GM21528 (cell line): Measurements from ENCODE around the gene GBX1.

Source experiments
- ATAC-seq: cut with Tn5 transposase; IDR thresholded peaks from one replicate; pipeline ENCODE4 v1.9.1; 2021; ENCODE audit warnings: mild to moderate bottlenecking, moderate library complexity; ENCODE audit not compliant: unreplicated experiment, low FRiP score

The GBX1 gene

DNA sequence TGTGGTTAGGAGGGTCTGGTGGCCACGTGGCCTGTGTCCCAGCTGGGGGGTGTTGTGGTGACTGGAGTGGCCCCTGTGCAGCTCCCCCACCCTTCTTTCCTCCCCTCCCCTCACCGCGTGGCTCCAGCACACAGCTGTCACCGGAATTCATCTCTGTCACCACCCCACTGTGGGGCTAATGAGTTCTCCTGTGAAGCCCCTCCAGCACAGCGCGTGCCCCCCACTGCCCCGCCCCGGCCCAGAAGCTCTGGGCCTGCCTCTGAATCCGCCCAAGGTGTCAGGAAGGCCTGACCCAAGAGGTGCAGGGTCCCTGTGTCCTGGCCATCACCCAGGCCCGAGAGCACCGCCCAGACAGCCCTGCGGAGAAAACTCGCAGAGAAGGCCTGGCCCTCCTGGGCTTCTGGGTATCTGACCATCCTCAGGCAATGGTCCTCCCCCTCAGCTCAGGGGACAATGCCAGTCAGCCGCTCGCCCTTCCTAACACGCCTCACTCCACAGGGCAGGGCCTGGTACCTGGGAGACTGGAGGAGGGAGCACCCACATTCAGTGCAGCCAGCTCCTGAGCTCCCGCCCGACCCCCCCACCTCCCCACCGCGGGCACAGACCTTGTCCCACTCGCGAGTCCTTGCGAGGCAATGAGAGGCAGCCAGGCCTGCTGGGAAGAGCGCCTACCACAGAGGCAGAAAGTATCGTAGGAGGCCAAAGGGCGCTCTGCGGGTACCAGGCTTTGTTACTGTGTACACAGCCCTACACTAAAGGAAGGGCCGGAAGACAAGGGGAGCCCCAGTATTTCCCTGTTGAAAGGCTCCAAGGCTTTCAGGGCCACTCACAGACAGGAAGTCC lies 38.2 kb downstream of the GBX1 start:
- no peak for ATAC-seq

DNA sequence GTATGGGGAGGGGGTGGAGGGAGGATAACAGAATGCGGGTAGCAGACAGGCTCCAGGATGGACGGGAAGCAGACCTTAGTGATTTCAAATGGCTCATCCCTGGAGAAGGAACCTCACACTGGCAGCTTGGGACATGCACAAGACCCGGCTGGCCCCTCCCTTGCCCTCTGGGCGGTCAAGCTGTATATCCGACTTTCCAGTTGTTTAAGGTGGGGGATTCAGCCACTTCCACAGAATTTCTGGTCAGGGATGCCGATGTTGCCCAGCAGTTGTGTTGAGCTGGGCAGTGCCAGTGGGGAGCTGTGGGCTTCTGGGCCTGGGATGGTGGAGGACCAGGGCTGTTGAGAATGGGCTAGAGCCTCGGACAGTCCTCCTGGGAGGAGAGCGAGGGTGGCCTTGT lies 38.8 kb downstream of the GBX1 start:
- ATAC-seq: no peak

GRCh38 chr7:151128144-151128543 lies 39.4 kb downstream of the GBX1 start:
- ATAC-seq: no peak

DNA sequence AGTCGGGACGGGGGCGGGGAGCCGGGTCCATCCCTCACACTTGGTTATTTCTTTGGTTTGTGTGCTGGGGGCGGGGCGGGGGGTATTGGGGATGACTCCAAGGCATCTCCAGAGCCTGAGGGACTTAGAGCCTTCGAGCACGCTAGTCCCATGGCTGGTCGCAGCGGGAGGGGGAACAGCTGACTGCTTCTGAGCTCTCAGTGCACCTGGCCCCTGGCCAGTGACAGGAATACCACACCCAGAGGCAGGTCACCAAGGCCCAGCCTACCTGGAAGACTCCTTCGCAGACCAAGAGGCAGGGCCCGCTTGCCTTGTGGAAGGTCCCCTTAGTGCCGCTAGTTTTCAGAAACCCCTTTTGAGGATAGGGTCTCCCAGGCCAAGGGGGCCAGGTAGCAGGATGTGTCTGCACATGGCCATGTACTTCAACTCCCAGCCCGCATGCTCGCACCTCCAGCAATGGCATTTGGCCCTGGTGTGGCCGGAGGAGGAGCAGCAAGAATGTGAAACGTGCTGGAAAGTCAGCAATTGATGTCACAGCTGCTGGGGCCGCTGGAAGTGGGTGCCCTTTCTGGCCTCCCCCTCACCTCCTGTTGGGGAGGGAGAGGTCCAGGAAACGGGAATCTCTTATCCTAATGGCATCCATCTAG lies 40.9 kb downstream of the GBX1 start:
- no peak for ATAC-seq

DNA sequence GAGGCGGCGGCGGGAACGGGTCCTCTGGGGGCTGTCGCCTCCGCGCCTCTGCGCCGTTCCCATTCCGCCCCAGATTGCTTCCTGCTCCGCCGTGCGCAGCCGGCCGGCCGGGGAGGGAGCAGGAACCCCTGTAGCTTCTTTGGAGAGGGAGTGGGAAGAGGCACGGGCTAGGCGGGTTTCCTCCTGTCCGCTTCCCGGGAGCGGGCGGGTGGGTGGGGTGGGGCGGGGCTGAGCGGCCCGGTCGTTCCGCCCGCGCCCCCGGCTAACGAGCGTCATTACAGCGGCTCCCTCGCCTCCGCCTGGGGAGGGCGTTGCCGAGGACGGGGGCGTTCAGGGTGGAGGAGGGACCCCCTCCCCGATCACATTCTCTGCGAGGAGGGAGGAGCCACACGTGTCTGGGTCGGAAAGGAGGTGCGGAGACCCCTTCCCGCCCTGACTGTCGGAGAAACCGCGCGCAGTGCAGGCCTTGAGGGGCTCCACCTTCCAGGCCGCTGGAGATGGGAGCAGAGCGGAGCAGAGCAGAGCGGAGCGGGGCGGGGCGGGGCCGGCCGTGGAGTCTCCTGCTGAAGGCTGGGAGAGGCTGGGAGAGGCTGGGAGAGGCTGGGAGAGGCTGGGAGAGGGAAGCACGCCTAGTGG lies 41.5 kb downstream of the GBX1 start:
- no peak for ATAC-seq

GRCh38 chr7:151125470-151125845 lies 42.0 kb downstream of the GBX1 start:
- ATAC-seq: no peak

GRCh38 chr7:151124899-151125399 lies 42.5 kb downstream of the GBX1 start:
- ATAC-seq: no peak

DNA sequence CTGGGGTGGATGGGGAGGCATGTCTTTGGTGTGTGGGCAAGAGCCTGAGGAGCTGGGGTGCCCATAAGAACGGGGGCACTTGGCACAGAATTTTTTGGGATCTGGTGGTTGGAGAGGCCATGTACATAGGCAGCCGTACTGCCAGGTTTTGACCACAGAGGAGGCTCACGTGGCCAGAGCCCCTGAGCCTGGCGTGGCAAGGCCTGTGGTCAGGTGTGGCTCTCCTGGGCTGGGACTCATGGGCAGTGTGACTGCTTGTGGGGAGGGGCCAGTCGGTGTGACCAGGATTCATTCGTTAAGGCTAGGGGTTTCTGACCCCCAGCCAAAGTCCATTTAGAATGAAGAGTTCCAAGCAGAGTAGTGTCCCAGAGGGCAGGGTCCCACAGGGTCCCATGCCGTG lies 43.0 kb downstream of the GBX1 start:
- no peak for ATAC-seq

- ATAC-seq: peak; percentile 82
Observed at GRCh38 chr7:151123822-151124464, 43.6 kb downstream of the GBX1 start.

DNA sequence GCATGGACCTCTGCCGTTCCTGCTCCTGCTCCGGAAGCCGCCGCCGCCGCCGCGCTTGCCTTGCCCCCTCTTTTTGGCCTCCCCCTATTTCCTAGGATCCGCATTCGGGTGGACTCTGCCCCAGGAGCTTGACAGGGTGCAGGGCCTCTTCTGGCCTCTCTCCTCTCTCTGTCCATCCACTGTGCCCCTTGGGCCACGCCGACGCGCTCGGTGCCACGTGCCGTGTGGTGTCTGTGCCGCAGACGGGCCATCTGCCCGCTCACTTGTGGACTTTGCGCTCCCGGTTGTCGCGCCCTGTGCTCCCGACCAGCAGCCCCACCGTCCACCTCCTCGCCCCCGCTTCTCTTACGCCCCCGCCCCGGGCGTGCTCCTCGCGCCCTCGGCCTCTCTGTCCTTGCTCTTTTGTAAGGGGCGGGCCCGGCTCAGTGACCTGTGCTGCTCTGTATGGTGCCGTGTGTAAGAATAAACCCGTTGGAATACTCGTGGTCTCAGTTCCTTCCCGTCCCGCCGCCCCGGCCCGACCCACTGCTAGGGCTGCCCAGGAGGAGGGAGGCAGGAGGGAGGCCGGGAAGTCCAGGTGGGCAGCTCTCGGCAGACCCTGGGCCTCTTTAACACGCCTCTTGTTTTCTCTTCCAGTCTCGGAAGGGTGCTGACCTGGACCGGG lies 44.2 kb downstream of the GBX1 start:
- ATAC-seq: no peak

DNA sequence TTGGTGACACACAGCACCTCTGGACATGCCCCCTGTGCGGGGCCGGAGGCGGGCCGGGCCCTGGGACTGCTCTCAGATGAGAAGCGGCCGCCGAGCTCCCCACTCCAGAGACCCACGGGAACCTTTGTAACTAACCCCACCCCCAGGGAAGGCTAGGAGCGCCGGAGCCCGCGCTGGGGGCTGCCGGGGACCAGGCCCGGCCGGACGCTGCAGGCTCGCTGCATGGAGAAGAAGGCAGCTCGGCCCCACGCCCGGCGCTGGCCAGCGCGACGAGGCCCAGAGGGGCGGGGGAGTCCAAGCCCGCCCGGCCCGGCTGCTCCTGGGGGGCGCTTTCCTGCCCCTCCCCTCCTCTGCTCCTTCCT lies 44.7 kb downstream of the GBX1 start:
- ATAC-seq: no peak

DNA sequence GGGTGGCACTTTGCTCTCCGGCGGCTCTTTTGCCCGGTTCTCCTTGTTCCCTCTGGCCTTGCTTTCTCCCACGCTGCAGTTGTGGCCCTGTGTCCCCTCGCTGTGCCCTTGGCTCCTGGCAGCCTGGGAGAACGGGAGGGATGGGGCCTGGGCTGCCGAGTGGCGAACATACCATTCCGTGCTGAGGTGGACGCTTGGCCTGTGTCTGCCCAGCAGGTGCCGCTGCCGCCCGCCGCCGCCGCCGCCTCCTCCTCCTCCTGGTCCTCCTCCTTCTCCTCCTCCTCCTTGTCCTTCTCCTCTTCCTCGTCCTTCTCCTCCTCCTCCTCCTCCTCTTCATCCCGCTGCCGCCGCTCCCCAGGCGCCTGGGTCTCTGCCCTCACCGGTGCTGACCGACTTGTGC lies 45.2 kb downstream of the GBX1 start:
- ATAC-seq: no peak

- ATAC-seq: no peak
Observed at GRCh38 chr7:151121380-151122170, 45.9 kb downstream of the GBX1 start.

DNA sequence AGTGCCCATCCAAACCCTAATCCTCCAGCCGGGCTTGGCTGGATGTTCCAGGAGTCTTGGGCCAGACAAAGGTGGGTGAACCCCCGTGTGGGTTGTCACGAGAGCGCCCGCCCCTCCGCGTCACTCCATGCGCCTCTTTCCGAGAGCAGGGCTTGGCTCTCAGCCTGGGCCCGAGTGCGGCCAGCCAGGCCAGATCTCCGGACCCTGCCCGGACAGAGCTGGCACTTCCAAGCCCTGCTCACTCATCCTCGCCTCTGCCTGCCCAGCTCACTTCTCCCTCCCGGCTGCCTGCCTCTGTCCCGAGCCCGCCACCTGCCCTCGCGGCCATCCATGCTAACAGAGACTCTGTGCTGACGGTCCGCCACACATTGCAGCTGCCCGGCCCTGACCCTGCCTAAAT lies 46.6 kb downstream of the GBX1 start:
- no peak for ATAC-seq

- no peak for ATAC-seq
Observed at GRCh38 chr7:151119902-151120301, 47.6 kb downstream of the GBX1 start.

GRCh38 chr7:151119055-151119415 lies 48.5 kb downstream of the GBX1 start:
- no peak for ATAC-seq

DNA sequence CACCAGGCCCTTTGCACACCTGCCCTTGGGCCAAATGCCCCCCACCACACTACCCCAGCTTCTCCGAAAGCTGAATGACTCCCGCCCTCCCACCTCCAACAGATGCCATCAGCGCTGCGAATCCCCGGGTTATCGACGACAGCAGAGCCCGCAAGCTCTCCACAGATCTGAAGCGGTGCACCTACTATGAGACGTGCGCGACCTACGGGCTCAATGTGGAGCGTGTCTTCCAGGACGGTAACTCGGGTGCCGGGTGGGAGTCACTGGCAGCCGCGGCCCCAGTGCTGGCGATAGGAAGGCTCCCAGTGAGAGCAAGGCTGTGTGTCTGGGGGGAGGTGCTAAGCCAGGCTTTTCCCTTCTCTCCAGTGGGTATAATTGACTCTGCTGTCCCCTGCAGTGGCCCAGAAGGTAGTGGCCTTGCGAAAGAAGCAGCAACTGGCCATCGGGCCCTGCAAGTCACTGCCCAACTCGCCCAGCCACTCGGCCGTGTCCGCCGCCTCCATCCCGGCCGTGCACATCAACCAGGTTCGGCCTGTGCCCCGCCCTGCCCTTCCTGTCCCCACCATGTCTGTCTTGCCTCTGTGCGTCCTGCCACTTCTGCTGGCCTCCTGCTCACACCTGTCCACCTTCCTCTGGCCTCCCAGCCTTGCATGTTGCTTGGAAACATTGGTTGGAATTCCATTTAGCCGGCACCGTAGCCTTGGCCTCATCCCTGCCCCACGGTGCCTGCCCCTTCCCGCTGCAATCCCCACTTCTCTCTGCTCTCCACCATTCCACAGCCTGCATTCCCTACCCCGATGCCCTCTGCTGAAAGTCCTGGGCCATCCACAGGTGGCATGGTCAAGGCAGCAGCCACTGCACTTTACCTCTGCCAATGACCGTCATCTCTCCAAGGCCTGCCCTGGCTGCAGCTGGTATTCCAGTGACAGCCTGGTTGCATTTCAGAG lies 49.1 kb downstream of the GBX1 start:
- ATAC-seq: no peak

GRCh38 chr7:151117565-151117964 lies 49.9 kb downstream of the GBX1 start:
- ATAC-seq: no peak
